HG03060 (cell line): ENCODE results near the gene MATCAP1.

Source experiments
- ATAC-seq: cut with Tn5 transposase; IDR thresholded peaks from one replicate; pipeline ENCODE4 v1.9.1; 2021; ENCODE audit warnings: low read depth, moderate number of reproducible peaks; ENCODE audit not compliant: unreplicated experiment

Gene MATCAP1

DNA sequence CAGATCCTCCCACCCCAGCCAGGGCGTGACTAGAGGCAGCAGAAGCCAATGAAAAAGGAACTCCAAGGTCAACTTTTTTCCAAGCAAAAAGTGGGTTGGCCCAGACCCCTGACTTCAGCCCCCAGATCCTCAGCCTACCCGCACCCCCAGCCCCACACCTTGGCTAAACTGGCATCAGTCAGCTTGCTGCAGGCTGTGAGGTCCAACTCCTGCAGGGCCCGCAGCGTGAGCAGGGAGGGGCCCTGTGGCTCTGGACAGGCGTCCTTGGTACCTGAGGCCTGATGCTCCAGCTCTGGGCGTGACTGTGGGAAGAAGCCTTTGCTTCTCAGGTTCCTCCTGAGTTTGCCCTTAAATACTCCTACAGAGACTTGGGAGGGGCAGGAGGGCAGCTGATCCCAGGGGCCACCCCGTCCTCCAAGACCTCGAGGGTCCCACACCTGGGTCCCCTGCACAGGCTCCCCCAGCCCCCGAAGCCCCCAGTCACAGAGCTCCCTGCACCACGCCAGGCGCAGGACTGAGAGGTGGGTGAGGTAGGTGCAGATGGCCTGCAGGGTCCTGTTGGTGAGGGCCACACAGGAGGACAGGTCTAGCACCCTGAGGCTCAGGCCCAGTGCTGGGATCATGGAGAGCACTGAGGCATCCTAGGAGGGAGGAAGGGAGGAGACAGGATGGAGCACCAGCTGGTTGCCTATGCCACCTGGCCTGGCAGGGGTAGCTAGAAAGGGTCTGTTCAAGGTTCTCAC is 24.6 kb upstream of the MATCAP1 start:
- no peak for ATAC-seq

GRCh38 chr16:67207249-67208091 is 23.7 kb upstream of the MATCAP1 start:
- ATAC-seq = no peak

GRCh38 chr16:67206838-67207248 is 23.1 kb upstream of the MATCAP1 start:
- ATAC-seq = no peak

DNA sequence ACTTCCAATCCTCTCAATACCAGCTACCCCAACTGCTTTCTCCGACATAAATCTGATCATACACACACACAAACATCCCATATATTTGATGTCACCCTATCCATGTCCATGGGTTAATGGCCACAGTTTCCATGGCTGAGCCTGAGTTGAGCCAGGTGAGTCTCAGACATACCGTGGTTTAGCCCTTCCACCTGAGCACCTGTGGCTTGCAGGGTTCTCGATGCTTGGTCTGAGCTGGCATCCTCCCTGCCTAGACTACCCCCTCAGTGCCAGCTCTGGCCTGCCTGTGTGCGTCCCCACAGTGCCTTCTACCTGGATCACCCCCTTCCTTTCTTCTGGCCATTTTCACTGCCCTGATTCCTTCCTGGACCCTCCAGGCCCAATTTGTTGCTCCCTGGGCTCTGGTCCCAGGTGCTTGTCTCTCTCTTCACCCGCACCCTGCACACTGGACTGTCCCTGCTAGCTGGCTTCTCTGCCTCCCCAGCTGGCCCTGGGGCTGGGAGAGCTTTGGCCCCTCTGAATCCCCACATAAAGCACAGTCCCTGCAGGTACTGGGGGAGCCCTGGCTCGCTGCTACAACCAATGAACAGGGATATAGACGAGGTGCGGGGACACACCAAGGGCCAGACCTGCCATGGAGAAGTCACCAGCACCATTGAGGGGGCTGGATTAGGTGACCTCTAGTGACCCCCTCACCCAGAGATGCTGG is 22.5 kb upstream of the MATCAP1 start:
- ATAC-seq = no peak

GRCh38 chr16:67204076-67204475 is 20.3 kb upstream of the MATCAP1 start:
- no peak for ATAC-seq

DNA sequence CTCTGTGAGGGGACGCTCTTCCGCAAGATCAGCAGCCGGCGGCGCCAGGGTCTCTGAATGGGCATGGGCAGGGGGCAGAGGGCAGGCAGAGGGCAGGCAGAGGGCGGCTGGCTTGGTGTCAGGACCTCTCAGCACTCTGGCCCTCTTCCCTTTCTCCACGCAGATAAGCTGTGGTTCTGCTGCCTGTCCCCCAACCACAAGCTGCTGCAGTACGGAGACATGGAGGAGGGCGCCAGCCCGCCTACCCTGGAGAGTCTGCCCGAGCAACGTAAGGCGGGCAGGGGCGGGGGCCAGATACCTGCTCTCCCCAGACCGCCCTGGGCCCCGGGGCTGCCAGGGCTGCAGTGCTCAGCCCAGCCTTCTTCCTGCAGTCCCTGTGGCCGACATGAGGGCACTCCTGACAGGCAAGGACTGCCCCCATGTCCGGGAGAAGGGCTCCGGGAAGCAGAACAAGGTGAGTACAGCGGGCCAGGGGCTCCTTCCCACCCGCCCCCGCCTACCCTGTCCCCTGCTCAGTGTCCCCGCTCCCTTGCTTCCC is 19.3 kb upstream of the MATCAP1 start:
- no peak for ATAC-seq

GRCh38 chr16:67202426-67202825 is 18.7 kb upstream of the MATCAP1 start:
- no peak for ATAC-seq

GRCh38 chr16:67201411-67202345 is 17.9 kb upstream of the MATCAP1 start:
- ATAC-seq = no peak

DNA sequence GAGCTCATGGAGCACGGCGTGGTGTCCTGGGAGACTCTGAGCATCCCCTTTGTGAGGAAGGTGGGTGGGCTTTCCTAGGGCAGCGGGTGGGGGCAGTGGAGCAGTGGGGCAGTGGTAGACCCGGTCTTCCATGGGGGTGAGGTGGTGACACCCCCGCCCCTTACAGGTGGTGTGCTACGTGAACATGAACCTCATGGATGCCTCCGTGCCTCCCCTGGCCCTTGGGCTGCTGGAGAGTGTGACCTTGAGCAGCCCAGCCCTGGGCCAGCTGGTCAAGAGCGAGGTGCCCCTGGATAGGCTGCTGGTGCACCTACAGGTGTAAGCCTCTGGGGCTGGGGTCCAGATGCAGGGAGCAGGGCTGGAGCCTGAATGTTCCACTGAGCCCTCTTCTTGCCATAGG is 16.7 kb upstream of the MATCAP1 start:
- no peak for ATAC-seq

DNA sequence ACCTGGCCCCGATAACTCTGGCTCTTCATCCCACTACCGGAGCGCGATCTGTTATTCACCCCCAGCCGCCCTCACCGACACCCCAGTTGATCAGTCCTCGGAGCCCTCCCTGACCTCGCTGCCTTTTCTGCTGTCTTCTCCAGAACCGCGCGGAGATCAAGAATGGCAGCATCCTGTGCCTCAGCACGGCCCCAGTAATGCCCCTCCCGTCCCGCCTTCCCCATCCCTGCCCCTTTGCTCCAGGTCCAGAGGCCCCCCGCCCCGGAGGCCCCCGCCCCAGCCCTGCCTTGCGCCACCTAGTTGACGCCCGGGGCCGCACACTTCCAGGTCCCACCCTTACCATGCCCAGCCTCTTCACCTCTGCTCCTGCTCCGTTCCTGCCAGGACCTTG is 16.0 kb upstream of the MATCAP1 start:
- no peak for ATAC-seq

DNA sequence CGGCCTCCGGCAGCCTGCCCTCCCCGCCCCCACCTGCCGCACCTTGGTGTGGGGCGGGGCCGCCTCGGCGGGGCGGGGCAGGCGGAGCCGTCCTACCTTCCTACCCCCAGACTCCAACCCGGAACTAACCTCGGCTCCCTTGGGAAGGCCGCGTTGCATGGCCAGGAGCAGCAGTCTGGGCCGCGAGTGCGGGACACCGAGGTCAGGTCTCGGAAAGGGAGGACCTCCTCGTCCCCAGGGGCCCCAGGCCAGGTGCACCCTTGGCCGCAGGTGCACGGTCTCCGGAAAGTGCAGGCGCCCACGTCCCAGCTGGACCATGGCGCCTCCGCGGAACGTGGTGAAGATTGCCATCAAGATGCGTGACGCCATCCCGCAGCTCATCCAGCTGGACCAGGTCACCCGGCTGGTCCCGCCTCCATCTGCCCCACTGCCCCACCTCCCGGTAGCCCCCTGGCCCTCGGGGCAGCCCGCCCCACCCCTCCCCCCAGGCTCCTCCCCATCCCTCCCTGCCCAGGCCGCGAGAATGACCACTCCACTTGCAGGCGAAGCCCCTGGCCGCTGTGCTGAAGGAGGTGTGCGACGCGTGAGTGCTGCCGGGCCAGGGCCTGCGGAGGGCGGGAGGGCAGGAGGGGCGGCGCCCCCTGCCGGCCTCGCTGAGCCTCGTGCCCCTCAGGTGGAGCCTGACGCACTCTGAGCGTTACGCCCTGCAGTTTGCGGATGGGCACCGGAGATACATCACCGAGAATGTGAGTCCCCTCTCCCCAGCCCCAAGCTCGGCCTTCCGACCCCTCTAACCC is 15.4 kb upstream of the MATCAP1 start, which contains the start of gene ELMO3:
Gene ELMO3 (plus strand): TSS at position 121 of the 797 bp plus-strand sequence. CDS start 196 bp downstream, at position 317.
- ATAC-seq = no peak

DNA sequence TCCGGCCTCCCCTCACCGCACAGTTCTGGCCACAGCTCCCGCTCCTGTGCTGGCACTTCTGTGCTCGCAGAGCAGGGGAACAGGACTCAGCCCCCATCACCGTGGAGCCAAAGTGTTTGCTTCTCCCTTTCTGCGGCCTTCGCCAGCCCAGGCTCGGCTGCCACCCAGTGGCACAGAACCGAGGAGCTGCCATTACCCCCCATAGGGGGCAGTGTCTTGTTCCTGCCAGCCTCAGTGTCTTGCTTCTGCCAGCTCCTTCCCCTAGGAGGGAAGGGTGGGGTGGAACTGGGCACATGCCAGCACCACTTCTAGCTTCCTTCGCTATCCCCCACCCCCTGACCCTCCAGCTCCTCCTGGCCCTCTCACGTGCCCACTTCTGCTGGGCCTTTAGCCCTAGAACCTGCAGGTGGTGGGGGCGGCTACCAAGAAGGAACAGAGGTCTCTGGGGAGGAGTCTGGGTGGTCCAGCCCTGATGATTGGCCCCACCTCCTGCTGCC is 14.5 kb upstream of the MATCAP1 start:
- no peak for ATAC-seq

DNA sequence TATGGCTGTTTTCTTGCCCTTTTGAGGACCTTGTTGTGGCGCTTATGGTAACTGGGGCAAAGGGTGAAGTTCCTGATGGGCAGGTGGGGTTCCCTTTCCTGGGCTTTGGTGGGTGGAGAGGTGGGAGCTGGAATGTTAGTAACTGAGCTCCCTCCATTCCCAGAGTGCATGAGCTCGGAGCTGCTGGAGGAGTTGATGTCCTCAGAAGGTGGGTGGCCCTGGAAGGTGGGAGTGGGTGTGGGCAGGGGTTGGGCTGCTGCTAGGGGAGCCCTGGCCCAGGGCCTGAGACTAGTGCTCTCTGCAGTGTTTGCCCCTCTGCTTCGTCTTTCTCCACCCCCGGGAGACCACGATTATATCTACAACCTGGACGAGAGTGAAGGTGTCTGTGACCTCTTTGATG is 13.9 kb upstream of the MATCAP1 start:
- ATAC-seq = no peak

GRCh38 chr16:67196881-67197280 is 13.1 kb upstream of the MATCAP1 start:
- ATAC-seq = no peak

GRCh38 chr16:67195676-67196075 is 11.9 kb upstream of the MATCAP1 start:
- ATAC-seq = no peak

DNA sequence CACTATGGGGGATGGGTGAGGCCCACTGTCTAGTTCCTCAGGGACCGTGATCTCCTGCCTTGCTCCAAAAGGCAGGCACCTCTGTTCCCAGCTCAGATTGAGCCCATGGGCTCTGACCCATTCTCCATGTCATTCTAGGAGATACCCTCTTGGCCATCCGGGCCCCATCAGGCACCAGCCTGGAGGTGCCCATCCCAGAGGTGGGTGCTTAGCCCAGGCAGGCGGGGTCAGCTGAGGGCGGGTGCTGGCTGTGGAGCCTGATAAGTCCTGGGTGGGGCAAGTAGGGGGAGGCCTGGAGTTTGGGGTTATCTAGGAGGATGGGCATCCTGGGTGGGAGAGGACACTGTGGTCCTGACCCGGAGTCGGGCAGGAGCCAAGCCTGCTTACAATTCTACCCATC is 10.5 kb upstream of the MATCAP1 start:
- ATAC-seq = no peak

GRCh38 chr16:67193536-67193935 is 9.8 kb upstream of the MATCAP1 start:
- no peak for ATAC-seq

DNA sequence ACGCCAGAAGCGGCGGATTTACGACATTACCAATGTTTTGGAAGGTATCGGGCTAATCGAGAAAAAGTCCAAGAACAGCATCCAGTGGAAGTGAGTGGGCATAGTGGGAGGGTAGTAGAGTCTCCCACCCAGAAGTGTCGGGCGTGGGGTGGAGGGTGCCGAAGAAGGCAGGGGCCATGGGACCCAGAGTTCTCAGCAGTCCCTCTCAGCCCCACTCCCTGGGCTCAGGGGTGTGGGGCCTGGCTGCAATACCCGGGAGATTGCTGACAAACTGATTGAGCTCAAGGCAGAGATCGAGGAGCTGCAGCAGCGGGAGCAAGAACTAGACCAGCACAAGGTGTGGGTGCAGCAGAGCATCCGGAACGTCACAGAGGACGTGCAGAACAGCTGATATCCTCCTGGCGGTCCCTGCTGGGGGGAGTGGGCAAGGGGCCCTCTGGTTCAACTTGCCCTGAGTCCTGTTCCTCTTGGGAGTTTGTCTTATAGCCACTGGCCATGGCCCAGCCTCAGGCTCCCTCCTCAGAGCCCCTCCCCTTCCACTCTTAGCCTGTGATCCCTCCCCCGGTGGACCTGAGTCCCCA is 9.1 kb upstream of the MATCAP1 start:
- no peak for ATAC-seq
